Ramos (cell line): ENCODE results near the gene SCN3A.

Source experiments
- in situ Hi-C: fragments of 300-500 bp; cut with MboI; formaldehyde crosslinking; loops from one replicate; pipeline ENCODE4 v1.14.3; 2022; ENCODE audit warnings: low sequenced_read_pairs; ENCODE audit not compliant: unreplicated experiment

SCN3A gene

DNA sequence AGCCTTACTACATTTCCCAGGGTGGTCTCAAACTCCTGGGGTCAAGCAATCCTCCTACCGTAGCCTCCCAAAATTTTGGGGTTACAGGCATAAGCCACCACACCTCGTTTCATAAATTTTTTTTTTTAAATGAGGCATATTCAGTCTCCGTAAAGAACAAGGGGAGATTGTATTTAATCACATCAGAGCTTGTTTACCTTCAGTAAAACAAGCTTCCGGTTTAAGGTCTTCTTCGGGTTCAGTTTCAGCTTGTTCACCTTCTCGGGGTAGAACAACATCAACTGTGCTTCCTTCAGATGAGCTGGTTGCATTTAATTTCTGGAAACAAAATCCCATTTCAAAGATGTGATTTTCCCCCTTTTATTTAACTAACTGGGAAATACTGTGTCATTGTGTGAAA is 88.6 kb downstream of the SCN3A start:
- in situ Hi-C loops, result no loop called here

DNA sequence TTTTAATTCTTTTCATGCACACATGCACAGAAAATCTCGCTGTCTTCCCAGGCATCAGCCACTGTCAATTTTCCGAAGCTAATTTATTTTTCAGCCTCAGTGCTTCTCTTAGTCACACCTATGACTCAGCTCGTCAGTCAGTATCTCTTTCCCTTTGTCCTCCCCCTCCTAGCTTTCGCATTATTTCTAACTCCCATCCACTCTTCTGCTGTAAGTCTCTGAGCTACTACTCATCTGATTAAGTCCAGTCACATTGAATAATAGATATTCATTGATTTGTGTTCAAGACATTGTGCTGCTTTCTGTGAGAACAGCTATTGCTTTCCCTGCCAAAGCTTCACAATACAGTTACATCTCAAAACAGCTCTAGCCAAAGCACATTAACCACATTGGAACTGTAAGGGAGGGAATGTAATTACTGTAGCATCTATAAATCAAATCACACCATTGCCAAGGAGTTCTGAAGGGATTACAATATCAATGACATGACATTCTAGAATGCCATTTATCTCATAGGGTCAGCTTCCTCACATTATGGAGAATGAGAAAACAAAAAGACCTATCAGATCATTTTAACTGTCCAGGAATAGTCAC is 89.4 kb downstream of the SCN3A start:
- in situ Hi-C loops, result no loop called here

DNA sequence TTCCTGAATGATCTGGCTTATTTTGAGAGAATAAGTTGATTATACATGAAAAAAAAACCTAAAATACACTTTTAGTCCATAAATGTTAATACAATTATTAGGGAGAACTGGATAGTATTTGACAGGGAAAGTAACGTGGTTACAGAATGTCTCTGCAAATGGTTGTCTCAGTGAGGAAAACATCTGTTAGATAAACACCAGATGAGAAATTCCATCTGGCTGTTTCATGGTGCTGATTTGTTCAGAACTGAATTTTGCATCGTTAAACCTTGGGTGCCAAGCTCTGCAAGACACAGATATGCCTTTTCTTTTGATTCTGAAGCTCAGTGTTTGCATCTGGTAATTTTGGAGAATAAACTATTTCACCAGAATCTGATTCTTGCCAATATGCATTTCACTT is 90.4 kb downstream of the SCN3A start:
- in situ Hi-C loops, result no loop called here

GRCh38 chr2:165112789-165113188 is 91.1 kb downstream of the SCN3A start:
- in situ Hi-C loops, result no loop called here

- in situ Hi-C loops, result no loop called here
Observed at GRCh38 chr2:165112133-165112573, 91.7 kb downstream of the SCN3A start.

- in situ Hi-C loops, result no loop called here
Observed at GRCh38 chr2:165110394-165110793, 93.5 kb downstream of the SCN3A start.

- in situ Hi-C loops, result no loop called here
Observed at GRCh38 chr2:165109915-165110314, 93.9 kb downstream of the SCN3A start.

GRCh38 chr2:165105926-165106325 is 97.9 kb downstream of the SCN3A start:
- in situ Hi-C loops, result no loop called here

GRCh38 chr2:165087933-165088901 is 115.6 kb downstream of the SCN3A start:
- in situ Hi-C loops, result no loop called here

DNA sequence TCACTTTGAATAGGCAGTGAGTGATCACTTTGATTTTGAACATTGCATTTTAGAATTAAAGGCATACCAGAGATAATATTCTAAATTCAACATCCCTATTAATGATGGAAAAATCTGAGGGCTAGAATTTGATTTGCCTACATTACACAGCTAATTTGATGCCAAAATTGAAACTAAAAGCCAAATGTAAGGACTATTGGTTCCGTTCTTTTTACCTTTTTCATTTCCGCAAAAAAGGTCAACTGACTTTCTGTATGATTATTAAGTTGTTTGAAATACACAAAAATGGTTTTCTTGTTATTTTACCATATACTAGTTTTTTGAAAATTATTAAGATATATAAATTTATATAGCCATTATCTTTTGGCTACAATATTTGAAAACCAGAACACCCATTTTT is 117.5 kb downstream of the SCN3A start:
- in situ Hi-C loops, result no loop called here

DNA sequence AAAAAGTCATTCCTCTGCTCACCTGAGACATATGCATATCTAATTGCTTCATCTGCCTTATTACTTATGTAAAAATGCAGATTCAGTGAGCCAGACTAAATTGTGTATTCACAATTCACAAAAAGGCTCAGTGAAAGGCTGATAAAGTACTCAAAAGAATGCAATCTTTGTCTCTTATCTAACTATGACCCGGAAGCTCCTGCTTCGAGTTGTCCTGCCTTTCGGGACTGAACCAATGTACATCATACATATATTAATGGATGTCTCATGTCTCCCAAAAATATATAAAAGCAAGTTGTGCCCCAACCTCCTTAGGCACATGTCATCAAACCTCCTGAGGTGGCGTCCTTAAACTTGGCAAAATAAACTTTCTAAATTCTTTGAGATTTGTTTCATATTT is 120.5 kb downstream of the SCN3A start:
- in situ Hi-C loops, result no loop called here

DNA sequence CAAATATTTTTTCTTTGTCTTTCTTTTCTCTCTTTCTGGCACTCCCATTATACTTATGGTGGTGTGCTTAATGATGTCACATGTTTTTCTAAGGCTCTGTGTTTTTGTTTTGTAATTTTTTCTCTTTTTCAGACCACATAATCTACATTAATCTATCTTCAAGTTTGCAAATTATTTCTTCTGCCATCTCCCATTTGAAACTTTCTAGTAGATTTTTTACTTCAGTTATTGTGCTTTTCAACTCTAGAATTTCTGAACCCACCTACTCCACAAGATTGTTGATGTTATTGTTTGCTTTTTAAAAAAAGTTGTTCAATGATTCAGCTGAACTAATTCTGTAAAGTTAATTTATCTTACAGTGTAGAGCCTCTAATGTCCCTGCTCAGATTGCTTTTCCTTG is 121.4 kb downstream of the SCN3A start:
- in situ Hi-C loops, result no loop called here

- in situ Hi-C loops, result no loop called here
Observed at GRCh38 chr2:165081276-165081675, 122.6 kb downstream of the SCN3A start.

DNA sequence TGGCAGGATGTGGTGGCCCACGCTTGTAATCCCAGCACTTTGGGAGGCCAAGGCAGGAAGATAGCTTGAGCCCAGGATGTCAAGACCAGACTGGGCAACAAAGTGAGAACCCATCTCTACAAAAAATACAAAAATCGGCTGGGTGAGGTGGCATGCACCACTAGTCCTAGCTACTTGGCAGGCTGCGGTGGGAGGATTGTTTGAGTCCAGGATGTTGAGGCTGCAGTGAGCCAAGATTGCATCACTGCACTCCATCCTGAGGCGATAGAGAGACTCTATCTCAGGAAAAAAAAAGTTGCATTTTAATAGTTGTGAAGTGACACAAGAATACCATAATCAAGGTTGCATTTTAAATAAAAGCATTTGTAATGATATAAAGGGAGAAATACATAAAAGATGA is 124.4 kb downstream of the SCN3A start:
- in situ Hi-C loops, result no loop called here

DNA sequence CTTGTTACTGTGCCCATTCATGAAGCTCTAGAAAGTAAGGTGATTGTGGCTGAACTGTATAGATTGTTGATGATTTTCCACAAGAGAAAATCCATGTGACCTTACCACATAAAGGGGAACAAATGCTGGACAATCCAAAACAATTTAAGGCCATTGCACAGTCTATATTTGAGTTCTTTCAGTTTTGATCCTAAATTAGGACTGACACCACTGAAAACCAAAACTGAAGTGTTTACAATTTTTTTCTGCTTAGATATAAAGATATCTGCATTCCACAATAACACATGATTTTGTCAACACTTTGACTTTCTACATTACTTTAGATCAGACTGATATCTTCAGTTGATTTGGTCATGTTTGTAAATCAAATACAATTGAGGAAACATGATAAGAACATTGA is 124.9 kb downstream of the SCN3A start:
- in situ Hi-C loops, result no loop called here

- in situ Hi-C loops, result no loop called here
Observed at GRCh38 chr2:165074884-165075283, 129.0 kb downstream of the SCN3A start.

- in situ Hi-C loops, result no loop called here
Observed at GRCh38 chr2:165074323-165074722, 129.5 kb downstream of the SCN3A start.

DNA sequence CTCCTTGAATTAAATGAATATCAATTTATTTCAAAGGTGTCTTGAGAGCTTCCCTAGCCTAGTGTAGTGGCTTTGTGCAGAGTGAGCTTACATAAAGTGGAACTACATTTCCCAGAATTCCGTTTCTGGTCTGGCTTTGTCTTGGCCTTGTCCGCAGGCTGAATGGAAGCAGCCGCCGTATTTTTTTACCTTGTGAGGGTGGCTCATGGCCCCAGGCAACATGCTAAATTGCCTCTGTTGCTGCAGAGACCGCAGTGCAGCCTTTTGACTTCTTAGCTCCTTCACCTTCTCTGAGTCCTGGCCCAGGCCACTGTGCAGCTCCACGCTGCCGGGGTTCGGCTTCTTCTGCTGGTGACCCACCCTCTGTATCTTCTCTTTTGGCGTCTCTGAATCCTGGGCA is 133.8 kb downstream of the SCN3A start:
- in situ Hi-C loops, result no loop called here

DNA sequence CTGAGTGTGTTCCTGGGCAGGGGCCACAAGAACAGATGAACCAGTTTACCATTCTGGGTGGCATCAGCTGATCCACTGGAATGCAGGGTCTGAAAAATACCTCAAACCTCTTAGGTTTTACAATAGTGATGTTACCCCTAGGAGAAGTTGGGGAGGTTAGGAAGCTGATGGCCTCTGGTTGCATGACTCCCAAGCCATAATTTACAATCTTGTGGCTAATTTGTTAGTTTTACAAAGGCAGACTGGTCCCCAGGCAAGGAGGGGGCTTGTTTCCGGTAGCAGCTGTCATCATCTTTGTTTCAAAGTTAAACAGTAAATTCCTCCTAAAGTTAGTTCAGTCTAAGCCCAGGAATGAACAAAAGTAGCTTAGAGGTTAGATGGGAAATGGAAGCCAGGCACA is 134.7 kb downstream of the SCN3A start:
- in situ Hi-C loops, result no loop called here

- in situ Hi-C loops, result no loop called here
Observed at GRCh38 chr2:165068487-165068757, 135.4 kb downstream of the SCN3A start.

DNA sequence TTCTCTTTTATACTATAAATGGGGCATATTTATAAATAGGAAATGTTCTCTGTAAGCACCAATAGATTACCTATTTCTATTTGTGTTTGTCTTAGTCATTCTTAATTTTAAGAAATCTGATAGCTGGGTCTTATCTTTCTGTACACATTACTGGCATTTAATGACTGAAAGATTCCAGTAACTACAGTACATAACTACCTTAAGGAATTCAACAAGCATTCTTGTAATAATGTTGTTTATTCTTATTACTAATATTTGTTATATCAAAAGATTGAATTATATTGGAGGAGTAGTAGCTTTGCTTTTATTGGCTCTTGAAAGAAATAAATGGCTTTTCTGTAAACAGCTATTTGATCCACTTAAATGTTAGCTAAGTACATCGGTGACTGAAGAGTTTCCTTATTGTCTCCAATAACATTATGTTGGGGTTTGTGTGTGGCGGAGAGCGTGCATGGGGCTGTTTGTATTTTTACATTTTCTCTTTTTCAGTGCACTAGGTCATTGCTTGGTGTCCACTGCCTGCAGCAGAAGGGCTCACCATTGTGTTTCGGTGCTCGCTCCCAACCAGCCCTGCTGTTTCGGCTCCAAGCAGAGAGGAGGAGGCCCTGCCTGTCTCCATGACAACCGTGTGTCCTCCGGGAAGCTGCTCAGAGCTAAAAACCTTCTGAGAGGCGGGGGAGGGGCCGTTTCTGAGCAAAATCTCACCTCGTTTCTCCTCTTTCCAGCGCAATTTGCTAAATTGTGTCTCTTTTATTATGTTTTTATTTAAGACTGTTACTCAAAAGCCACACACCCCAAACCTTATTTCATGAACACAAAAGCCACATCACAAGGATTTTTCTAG is 136.0 kb downstream of the SCN3A start:
- in situ Hi-C loops, result no loop called here
